SK-N-SH (cell line): ENCODE results near the gene NLGN2.

Source experiments
- EZH2phosphoT487 ChIP-seq: fragments of 200-600 bp; sonication (generic); IDR thresholded peaks from 2 replicates; pipeline ENCODE4 v1.6.1; 2017; ENCODE audit warnings: low read depth, mixed run types, mild to moderate bottlenecking, antibody characterized with exemption, moderate library complexity, borderline replicate concordance
- JUND ChIP-seq: IDR thresholded peaks from 2 replicates; pipeline ENCODE4 v1.4.0; 2012
- MEF2A ChIP-seq: IDR thresholded peaks from 2 replicates; pipeline ENCODE4 v1.4.0; 2012; ENCODE audit warnings: low read depth, borderline replicate concordance
- TF ChIP-seq, protein P1 (sequence below): fragments of 200-600 bp; sonication (generic); IDR thresholded peaks from 2 replicates; pipeline ENCODE4 v1.6.1; 2017; ENCODE audit warnings: antibody characterized with exemption, mild to moderate bottlenecking, moderate library complexity
- TF ChIP-seq, protein P2 (sequence below): fragments of 150-350 bp; IDR thresholded peaks from 2 replicates; pipeline ENCODE4 v1.6.1; 2017; ENCODE audit warnings: antibody characterized with exemption, low read length, low read depth, borderline replicate concordance

GRCh38 chr17:7379134-7379533, 28.5 kb upstream of the NLGN2 start:
- no peak for TF ChIP-seq JUND
- TF ChIP-seq, protein P1, sequence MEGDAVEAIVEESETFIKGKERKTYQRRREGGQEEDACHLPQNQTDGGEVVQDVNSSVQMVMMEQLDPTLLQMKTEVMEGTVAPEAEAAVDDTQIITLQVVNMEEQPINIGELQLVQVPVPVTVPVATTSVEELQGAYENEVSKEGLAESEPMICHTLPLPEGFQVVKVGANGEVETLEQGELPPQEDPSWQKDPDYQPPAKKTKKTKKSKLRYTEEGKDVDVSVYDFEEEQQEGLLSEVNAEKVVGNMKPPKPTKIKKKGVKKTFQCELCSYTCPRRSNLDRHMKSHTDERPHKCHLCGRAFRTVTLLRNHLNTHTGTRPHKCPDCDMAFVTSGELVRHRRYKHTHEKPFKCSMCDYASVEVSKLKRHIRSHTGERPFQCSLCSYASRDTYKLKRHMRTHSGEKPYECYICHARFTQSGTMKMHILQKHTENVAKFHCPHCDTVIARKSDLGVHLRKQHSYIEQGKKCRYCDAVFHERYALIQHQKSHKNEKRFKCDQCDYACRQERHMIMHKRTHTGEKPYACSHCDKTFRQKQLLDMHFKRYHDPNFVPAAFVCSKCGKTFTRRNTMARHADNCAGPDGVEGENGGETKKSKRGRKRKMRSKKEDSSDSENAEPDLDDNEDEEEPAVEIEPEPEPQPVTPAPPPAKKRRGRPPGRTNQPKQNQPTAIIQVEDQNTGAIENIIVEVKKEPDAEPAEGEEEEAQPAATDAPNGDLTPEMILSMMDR, result no peak
- no peak for TF ChIP-seq EZH2phosphoT487
- TF ChIP-seq, protein P2, sequence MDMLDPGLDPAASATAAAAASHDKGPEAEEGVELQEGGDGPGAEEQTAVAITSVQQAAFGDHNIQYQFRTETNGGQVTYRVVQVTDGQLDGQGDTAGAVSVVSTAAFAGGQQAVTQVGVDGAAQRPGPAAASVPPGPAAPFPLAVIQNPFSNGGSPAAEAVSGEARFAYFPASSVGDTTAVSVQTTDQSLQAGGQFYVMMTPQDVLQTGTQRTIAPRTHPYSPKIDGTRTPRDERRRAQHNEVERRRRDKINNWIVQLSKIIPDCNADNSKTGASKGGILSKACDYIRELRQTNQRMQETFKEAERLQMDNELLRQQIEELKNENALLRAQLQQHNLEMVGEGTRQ, result no peak
- no peak for TF ChIP-seq MEF2A
